Aorta (tissue), 5 donors: ENCODE measurements around the gene SLPI. TPM values are rescaled to one million over a fixed set of nuclear protein-coding genes. Genes with fewer than 3 reads are reported as not detected.

Experiments used
- ATAC-seq: fragments of 200-7000 bp; cut with Tn5 transposase; one replicate; pipeline ENCODE4 v1.9.1; 2022; ENCODE audit warnings: moderate library complexity; ENCODE audit not compliant: low FRiP score
- DNase-seq, 2 donors: peaks; one replicate each; pipeline ENCODE4 v3.0.0-alpha.2; 2020
- H3K27ac ChIP-seq, 2 donors: one replicate each; pipeline ENCODE4 v1.5.1; 2013; ENCODE audit warnings: low read length in 2 of 2, mild to moderate bottlenecking in 2 of 2, moderate library complexity in 2 of 2, control low read depth in 1 of 2, inconsistent platforms in 1 of 2, low read depth in 1 of 2
- H3K27me3 ChIP-seq, 2 donors: one replicate each; pipeline ENCODE4 v1.6.1; 2013; ENCODE audit warnings: control low read depth in 1 of 2, low read length in 1 of 2, mild to moderate bottlenecking in 1 of 2, moderate library complexity in 1 of 2; ENCODE audit not compliant: insufficient read depth in 2 of 2, control insufficient read depth in 1 of 2
- H3K36me3 ChIP-seq, 2 donors: one replicate each; pipeline ENCODE4 v1.6.1; 2013; ENCODE audit warnings: control low read depth in 1 of 2, low read length in 1 of 2, mild to moderate bottlenecking in 1 of 2; ENCODE audit not compliant: insufficient read depth in 2 of 2, control insufficient read depth in 1 of 2
- H3K4me1 ChIP-seq, 2 donors: one replicate each; pipeline ENCODE4 v1.6.1; 2013; ENCODE audit warnings: low read length in 2 of 2, control low read depth in 1 of 2, mild to moderate bottlenecking in 1 of 2, moderate library complexity in 1 of 2; ENCODE audit not compliant: insufficient read depth in 2 of 2, control insufficient read depth in 1 of 2
- H3K4me3 ChIP-seq, 2 donors: one replicate each; pipeline ENCODE4 v1.5.1; 2013; ENCODE audit warnings: low read length in 2 of 2, control low read depth in 1 of 2, mild to moderate bottlenecking in 1 of 2
- H3K9me3 ChIP-seq: one replicate; pipeline ENCODE4 v1.6.1; 2013; ENCODE audit warnings: mild to moderate bottlenecking, low read length; ENCODE audit not compliant: control insufficient read depth
- WGBS, 2 donors: extraction: QIAGEN DNeasy Blood & Tissue Kit; methylation state at CpG; one replicate each; pipeline ENCODE4 v1.1.7; 2013; 5-methylcytosine and 5-hydroxymethylcytosine counted together
- intact Hi-C, 2 donors: fragments of 100-400 bp; cut with DNase I; formaldehyde crosslinking; loops; one replicate each; pipeline versions ENCODE4 v1.14.2 to v1.15.0; 2022
- polyA plus RNA-seq, 2 donors: library from polyadenylated mRNA; stranded (reverse); fragments of 200-250 nt; gene quantifications; one replicate each; pipeline ENCODE4 v1.2.3, GENCODE V29; 2013
- total RNA-seq, 2 donors: library from RNA; stranded (reverse); fragmentation: NEBNext Ultra II Directional; extraction: Animal tissue kit (Norgen Biotek cat#: 25700); gene quantifications; one replicate each; pipeline ENCODE4 v1.2.1, GENCODE V29; 2021
- donor health status: healthy with polysubstance abuse.
- donor health status: Bipolar disorder and iron deficiency.
- donor health status: DM: no; HTN: no; CAD: no.
- donor health status: DM: no; HTN: no; CAD: no.
- donor health status: DM: yes; HTN: yes; CAD: no.

SLPI gene
- total and polyA plus RNA-seq, 4 donors, result 24.4 to 151 (median 38.0) TPM

DNA sequence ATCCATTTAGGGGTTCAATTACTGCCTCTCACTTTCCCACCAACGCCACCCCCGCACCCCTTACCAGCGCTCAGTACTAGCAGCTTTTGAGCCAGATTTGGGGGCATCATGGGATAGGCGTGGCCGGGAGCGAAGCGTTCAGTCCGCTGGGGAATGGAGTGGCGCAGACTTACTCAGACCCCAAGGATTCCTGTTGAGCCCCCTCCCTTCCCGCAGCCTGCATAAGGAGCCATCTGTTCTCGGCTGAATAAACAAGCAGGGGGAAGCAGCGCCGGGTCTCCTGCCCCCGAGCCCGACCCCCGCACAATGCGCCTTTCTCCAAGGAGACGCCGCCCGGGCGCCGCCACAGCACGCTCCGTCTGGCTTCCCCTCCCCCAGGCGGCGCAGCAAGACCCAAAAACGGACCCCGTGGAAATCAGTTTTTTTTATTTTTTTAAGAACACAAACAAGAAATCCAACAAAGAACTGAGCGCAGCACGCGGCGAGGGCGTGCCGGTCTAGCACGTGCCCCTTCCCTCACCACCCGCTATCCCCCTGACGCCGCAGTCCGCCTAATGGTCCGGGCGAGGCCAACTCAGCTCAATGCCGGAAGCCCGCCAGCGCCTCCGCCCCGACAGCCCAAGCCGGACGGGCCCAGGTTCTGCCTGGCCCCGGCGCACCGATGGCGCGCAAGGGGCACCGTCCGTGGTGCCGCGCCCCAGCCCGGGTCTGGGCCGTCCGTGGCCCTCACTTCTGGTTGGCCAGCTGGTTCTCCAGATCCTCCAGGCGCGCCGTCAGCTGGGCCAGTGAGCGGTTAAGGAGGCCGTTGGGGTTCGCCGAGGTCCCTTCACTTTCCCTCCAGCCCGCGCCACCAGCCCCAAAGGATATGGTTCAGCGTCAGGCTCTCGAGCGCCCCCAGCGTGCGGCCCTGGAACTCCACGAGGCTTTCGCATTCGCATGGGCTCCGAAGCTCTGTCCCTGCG, 39.0 kb upstream of the SLPI start:
- H3K4me1 ChIP-seq, result no peaks in the 10 kb centered on the region
- WGBS, 2 donors, result 2 to 3% methylated on average over 72 to 79 of the region's 79 CpGs
- ATAC-seq (peak; percentile 83), DNase-seq (peak; percentile 86 to 97)
- intact Hi-C loops, result loop anchor here in 1 of 2 donors (5.0 kb wide), 2 partner anchors 251 to 281 kb away; no protein-coding TSS in a partner anchor
- H3K9me3 ChIP-seq, result no peaks in the 10 kb centered on the region
- H3K4me3 ChIP-seq, result peak overlapping the region; percentile 11 to 18
- no peaks in the 10 kb centered on the region for H3K36me3 ChIP-seq
- H3K27ac ChIP-seq, result no peak overlapping the region
- H3K27me3 ChIP-seq, result no peaks in the 10 kb centered on the region

DNA sequence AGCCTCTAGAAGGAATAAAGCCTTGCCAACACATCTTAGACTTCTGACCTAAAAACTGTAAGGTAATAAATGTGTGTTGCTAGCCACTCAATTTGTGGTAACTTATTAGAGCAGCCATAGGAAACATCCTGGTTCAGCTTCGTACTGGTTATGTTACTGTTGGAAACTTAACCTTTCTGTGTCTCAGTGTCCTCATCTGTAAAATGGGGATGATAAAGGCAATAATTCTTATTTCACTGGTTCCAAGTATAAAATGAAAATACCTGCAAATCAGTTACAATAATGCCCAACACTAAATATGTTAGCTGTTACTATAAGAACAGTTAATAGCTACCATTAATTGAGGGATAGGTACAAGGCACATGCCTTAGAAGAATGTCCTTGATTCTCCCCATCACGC, 38.0 kb upstream of the SLPI start:
- no peaks in the 10 kb centered on the region for H3K36me3 ChIP-seq
- DNase-seq (no peak), ATAC-seq (no peak)
- intact Hi-C loops, result loop anchor here in 1 of 2 donors (5.0 kb wide), 2 partner anchors 250 to 280 kb away; no protein-coding TSS in a partner anchor
- H3K4me3 ChIP-seq, result no peak overlapping the region
- no peak overlapping the region for H3K27ac ChIP-seq
- no peaks in the 10 kb centered on the region for H3K27me3 ChIP-seq
- no peaks in the 10 kb centered on the region for H3K9me3 ChIP-seq
- H3K4me1 ChIP-seq, result no peaks in the 10 kb centered on the region
- WGBS, 2 donors, result 87 to 88% methylated on average over 2 of the region's 2 CpGs

DNA sequence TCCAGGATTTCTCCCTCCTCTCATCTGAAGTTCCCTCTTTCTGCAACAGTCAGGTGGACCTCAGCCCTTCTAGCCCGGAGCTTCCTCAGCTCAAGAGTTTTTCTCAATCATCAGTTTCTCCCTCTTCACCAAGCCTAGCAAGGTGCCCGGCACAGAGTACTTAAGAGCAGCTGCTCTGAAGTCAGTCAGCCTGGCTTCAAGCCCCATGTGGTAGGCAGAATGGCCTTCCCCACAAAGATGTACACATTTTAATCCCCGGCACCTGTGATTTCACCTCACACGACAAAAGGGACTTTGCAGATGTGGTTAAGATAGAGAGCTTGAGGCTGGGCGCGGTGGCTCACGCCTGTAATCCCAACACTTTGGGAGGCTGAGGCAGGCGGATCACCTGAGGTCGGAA, 37.2 kb upstream of the SLPI start:
- intact Hi-C loops, result loop anchor here in 1 of 2 donors (5.0 kb wide), 2 partner anchors 249 to 279 kb away; no protein-coding TSS in a partner anchor
- no peak overlapping the region for H3K4me3 ChIP-seq
- 87 to 89% methylated on average over 9 of the region's 9 CpGs for WGBS, 2 donors
- DNase-seq (no peak), ATAC-seq (no peak)
- no peak overlapping the region for H3K27ac ChIP-seq
- H3K4me1 ChIP-seq, result no peaks in the 10 kb centered on the region
- H3K9me3 ChIP-seq, result no peaks in the 10 kb centered on the region
- no peaks in the 10 kb centered on the region for H3K27me3 ChIP-seq
- H3K36me3 ChIP-seq, result no peaks in the 10 kb centered on the region

DNA sequence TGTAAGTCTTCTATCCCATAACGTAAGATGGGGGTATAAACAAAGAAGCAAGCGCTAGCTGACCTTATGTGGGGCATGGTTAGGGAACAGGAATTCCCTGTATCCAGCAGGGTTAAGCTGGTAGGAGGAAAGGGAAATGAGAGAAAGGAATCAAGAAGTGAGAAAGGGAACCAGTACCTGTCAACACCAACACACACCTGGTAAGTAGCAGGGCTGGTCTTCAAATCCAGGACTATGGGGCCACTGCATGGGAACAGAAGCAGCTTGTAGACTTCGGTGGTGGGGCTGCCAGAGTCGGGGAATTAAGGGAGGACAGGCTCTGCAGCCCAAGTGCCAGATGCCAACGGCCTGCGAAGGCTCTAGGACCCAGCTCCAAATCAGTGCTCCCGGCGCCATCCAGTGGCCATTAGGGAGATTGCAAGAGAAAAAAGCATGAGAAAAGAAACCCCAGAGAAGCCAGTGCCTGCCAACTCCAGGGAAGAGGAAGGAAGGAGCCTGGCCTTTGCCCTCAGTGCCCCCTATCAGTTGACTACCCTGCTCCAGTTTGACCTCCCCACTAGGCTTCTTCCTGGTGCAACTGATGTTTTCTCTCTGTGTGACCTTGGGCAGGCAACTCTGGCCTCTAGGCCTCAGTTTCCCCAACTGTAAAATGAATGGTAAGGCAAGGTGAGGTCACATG, 36.5 kb upstream of the SLPI start:
- no peaks in the 10 kb centered on the region for H3K36me3 ChIP-seq
- no peak overlapping the region for H3K27ac ChIP-seq
- H3K4me3 ChIP-seq, result no peak overlapping the region
- intact Hi-C loops, result loop anchor here in 1 of 2 donors (5.0 kb wide), 2 partner anchors 249 to 279 kb away; no protein-coding TSS in a partner anchor
- no peaks in the 10 kb centered on the region for H3K4me1 ChIP-seq
- no peaks in the 10 kb centered on the region for H3K27me3 ChIP-seq
- DNase-seq, result peak; percentile 84 to 87
- 27% methylated on average over 8 of the region's 8 CpGs for WGBS, 2 donors
- peak; percentile 79 for ATAC-seq
- no peaks in the 10 kb centered on the region for H3K9me3 ChIP-seq

DNA sequence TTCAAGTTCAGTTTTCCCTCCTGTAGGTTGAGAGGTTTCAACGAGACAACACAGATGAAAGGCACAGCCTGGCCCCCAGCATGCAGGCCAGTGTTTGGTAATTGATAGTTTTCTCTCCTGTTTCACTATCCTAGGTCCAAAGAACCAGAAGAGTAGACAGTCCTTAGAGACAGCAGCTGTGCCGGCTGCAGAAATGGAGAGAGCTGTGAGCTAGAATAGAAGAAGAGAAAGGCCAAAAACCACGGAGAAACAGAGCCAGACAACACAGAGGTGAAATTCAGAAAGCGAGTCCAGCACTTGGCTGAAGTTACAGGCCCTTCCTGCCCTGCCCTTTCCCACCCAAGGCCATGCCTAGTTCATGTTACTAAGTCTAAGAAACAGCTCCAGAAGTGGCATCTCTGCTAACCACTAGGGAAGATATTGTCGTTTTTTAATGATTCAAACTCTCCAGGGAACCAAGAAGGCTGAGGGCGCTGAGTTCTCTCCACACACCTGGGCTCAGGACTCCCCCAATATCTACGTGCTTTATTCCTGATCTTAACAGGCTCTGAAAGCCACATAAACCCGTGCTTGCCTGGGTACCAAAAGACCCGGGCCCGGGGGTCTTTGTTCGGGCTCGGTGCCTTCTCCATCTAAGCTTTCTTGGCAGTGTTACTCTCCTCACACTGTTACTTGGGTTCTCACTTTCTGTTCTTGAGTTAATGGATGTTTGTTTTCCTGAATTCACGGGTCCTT, 35.7 kb upstream of the SLPI start:
- DNase-seq, result no peak
- 74 to 78% methylated on average over 13 of the region's 13 CpGs for WGBS, 2 donors
- no peak overlapping the region for H3K27ac ChIP-seq
- H3K4me1 ChIP-seq, result no peaks in the 10 kb centered on the region
- H3K36me3 ChIP-seq, result no peaks in the 10 kb centered on the region
- H3K9me3 ChIP-seq, result no peaks in the 10 kb centered on the region
- ATAC-seq, result no peak
- no peaks in the 10 kb centered on the region for H3K27me3 ChIP-seq
- intact Hi-C loops, result loop anchor here (5.0 to 10.0 kb wide), 3 partner anchors 245 to 278 kb away; no protein-coding TSS in a partner anchor
- no peak overlapping the region for H3K4me3 ChIP-seq

DNA sequence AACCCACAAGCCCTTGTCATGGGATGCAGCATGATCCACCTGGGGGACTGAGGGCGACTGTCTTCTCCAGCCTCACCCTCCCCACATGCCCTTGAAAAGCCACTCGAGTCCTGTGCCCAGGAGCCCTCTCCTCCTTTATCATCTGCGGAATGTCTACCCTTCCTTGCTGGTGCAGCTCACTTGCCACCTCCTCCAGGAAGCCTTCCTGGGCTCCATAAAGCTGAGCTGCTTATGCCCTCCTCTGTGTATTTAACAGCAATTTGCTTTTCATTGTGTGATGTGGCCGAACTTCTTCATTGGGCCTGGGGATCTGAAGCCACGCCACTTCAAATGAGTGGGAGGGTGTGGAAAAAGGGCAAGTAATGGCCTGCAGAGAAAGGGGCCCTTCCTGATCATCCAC, 34.5 kb upstream of the SLPI start:
- intact Hi-C loops, result loop anchor here in 1 of 2 donors (10.0 kb wide), 1 partner anchor 244 kb away; no protein-coding TSS in a partner anchor
- 83 to 91% methylated on average over 5 of the region's 5 CpGs for WGBS, 2 donors
- no peak overlapping the region for H3K27ac ChIP-seq

DNA sequence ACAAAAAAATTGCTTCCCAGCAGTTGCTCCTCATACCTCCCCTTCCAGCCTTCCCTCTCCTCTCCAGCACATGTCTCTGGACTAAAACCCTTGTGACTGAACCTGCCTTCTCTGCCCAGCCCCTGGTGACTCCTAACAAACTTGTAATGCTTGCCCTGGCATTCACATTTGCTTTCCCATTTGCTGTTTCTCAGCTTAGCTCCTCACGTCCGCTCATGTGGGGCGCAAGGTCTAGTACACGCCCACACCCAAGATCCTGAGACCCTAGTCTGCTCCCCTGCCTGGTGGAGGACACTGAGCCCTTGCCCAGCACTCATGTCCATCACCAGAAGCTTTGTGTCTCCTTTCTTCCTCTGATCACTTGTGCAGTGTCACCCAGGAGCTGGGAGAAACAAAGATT, 34.0 kb upstream of the SLPI start:
- Histone ChIP-seq H3K27ac (no peak overlapping the region), H3K36me3 (no peaks in the 10 kb centered on the region), H3K4me1 (no peaks in the 10 kb centered on the region), H3K27me3 (no peaks in the 10 kb centered on the region), H3K4me3 (no peak overlapping the region), H3K9me3 (no peaks in the 10 kb centered on the region)
- ATAC-seq (no peak), DNase-seq (no peak)
- intact Hi-C loops, result loop anchor here in 1 of 2 donors (10.0 kb wide), 1 partner anchor 244 kb away; no protein-coding TSS in a partner anchor
- WGBS, 2 donors, result 73 to 79% methylated on average over 4 of the region's 4 CpGs

More for the DNA sequence above, 34.5 kb upstream of the SLPI start:
- Histone ChIP-seq H3K4me1 (no peaks in the 10 kb centered on the region), H3K9me3 (no peaks in the 10 kb centered on the region), H3K36me3 (no peaks in the 10 kb centered on the region), H3K27me3 (no peaks in the 10 kb centered on the region), H3K4me3 (no peak overlapping the region)
- DNase-seq, result no peak
- ATAC-seq, result no peak

DNA sequence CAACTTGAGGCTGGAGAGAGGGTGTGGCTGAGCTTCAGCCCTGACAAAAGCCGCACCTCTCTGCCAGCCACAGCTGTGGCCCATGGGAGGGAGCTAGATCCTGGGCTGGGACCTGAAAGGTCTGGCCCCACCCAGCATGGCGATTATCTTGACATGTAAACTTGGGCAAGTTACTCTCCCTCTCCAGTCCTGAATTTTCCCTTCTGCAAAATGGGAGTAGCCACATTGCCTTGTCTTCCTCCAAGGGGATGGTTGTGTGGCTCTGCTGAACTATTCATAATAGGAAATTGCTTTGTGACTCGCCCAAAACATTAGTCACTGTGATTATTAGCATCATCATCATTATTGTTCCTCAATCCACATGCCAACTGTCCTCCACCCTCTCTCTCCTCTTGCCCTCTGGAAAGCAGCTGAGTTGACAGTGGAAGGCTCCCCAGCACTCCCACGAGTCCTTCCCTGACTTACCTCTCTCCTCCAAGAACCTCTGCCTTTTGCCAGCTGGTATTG, 29.2 kb upstream of the SLPI start:
- no peak for DNase-seq
- ATAC-seq, result no peak
- Histone ChIP-seq H3K27me3 (no peaks in the 10 kb centered on the region), H3K9me3 (no peaks in the 10 kb centered on the region), H3K4me1 (no peaks in the 10 kb centered on the region), H3K36me3 (no peaks in the 10 kb centered on the region), H3K4me3 (no peak overlapping the region), H3K27ac (no peak overlapping the region)
- 62 to 67% methylated on average over 4 of the region's 4 CpGs for WGBS, 2 donors
- intact Hi-C loops, result loop anchor here in 1 of 2 donors (10.0 kb wide), 1 partner anchor 239 kb away; no protein-coding TSS in a partner anchor
